Kidney epithelial cell (primary cell): Measurements from ENCODE around the gene NBL1. TPM values are rescaled to one million over a fixed set of nuclear protein-coding genes. Genes with fewer than 3 reads are reported as not detected.

Experiments
- DNase-seq: peaks from one replicate; pipeline ENCODE4 v3.0.0-alpha.2; 2010; ENCODE audit warnings: low read depth
- H3K27me3 ChIP-seq: 2 replicates; pipeline ENCODE4 v1.6.0; 2011; ENCODE audit warnings: low read length; ENCODE audit not compliant: control insufficient read depth, insufficient read depth
- H3K36me3 ChIP-seq: 2 replicates; pipeline ENCODE4 v1.5.1; 2011; ENCODE audit warnings: low read length; ENCODE audit not compliant: control insufficient read depth, insufficient read depth
- H3K4me3 ChIP-seq: 2 replicates; pipeline ENCODE4 v1.5.1; 2011; ENCODE audit warnings: low read depth, mild to moderate bottlenecking, control low read depth, low read length
- CTCF ChIP-seq: IDR thresholded peaks from 2 replicates; pipeline ENCODE4 v1.5.1; 2011; ENCODE audit warnings: mild to moderate bottlenecking, moderate library complexity, low read length, control low read depth, inconsistent platforms; ENCODE audit not compliant: insufficient read depth, poor library complexity, severe bottlenecking
- total RNA-seq: library from RNA; depleted of rRNA; stranded (reverse); fragments of >200 nt; gene quantifications from 2 replicates; pipeline ENCODE4 v1.2.3, GENCODE V29; 2015

Gene NBL1
- total RNA-seq, 1 donor from 2014 or later, result 76.7 TPM

GRCh38 chr1:19651141-19651737 lies 7.1 kb downstream of the NBL1 start:
- no peak for DNase-seq
- H3K36me3 ChIP-seq, result no peaks in the 10 kb centered on the region
- TF ChIP-seq CTCF, result peak; percentile 80

GRCh38 chr1:19654386-19654785 lies 10.3 kb downstream of the NBL1 start:
- Histone ChIP-seq H3K36me3 (no peaks in the 10 kb centered on the region), H3K4me3 (no peak overlapping the region), H3K27me3 (no peaks in the 10 kb centered on the region)
- DNase-seq, result no peak
- no peak for TF ChIP-seq CTCF

More at GRCh38 chr1:19651141-19651737, 7.1 kb downstream of the NBL1 start:
- H3K27me3 ChIP-seq, result no peaks in the 10 kb centered on the region
- H3K4me3 ChIP-seq, result no peak overlapping the region

GRCh38 chr1:19654886-19655717 lies 11.0 kb downstream of the NBL1 start:
- TF ChIP-seq CTCF, result no peak
- H3K4me3 ChIP-seq, result no peak overlapping the region
- no peaks in the 10 kb centered on the region for H3K36me3 ChIP-seq
- no peak for DNase-seq
- no peaks in the 10 kb centered on the region for H3K27me3 ChIP-seq

GRCh38 chr1:19655718-19656080 lies 11.6 kb downstream of the NBL1 start:
- no peak for TF ChIP-seq CTCF
- Histone ChIP-seq H3K36me3 (no peaks in the 10 kb centered on the region), H3K27me3 (no peaks in the 10 kb centered on the region), H3K4me3 (no peak overlapping the region)
- no peak for DNase-seq

- no peak overlapping the region for H3K4me3 ChIP-seq
- TF ChIP-seq CTCF, result no peak
- H3K36me3 ChIP-seq, result no peaks in the 10 kb centered on the region
- DNase-seq, result no peak
- H3K27me3 ChIP-seq, result no peaks in the 10 kb centered on the region
Measured at GRCh38 chr1:19656134-19656779, 12.1 kb downstream of the NBL1 start.
